ENCODE measurements around the gene MYLK3.

Gene MYLK3

GRCh38 chr16:46757339-46758050 lies 9.4 kb upstream of the MYLK3 start:
- no peak for DNase-seq (ENCODE audit: low read depth)

- no peak for DNase-seq (ENCODE audit: low read depth)
Measured at GRCh38 chr16:46756772-46757171, 8.6 kb upstream of the MYLK3 start.

DNA sequence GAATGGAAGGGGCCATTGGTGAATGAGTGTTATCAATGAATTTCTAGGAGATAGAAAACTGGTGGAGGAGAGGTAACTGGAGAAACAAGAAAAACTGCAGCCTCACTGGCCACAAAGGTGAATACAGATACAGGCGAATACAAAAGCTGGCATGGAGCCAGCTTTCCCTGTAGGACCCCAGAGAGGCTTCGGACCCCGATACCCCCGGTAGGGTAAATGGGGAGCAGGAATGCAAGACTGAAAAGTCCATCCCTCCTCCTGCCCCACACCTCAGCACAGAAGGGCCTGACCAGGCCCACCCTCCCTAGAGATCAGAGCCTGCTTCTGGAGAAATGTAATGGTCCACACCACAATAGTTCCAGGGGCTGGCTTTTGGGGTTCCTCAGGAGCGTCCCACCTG lies 4.9 kb upstream of the MYLK3 start:
- no peak for DNase-seq (ENCODE audit: low read depth)

- no peak for DNase-seq (ENCODE audit: low read depth)
Measured at GRCh38 chr16:46751381-46751780, 3.2 kb upstream of the MYLK3 start.

GRCh38 chr16:46748775-46749705 lies 896 bp upstream of the MYLK3 start:
- DNase-seq (ENCODE audit: low read depth): no peak

DNA sequence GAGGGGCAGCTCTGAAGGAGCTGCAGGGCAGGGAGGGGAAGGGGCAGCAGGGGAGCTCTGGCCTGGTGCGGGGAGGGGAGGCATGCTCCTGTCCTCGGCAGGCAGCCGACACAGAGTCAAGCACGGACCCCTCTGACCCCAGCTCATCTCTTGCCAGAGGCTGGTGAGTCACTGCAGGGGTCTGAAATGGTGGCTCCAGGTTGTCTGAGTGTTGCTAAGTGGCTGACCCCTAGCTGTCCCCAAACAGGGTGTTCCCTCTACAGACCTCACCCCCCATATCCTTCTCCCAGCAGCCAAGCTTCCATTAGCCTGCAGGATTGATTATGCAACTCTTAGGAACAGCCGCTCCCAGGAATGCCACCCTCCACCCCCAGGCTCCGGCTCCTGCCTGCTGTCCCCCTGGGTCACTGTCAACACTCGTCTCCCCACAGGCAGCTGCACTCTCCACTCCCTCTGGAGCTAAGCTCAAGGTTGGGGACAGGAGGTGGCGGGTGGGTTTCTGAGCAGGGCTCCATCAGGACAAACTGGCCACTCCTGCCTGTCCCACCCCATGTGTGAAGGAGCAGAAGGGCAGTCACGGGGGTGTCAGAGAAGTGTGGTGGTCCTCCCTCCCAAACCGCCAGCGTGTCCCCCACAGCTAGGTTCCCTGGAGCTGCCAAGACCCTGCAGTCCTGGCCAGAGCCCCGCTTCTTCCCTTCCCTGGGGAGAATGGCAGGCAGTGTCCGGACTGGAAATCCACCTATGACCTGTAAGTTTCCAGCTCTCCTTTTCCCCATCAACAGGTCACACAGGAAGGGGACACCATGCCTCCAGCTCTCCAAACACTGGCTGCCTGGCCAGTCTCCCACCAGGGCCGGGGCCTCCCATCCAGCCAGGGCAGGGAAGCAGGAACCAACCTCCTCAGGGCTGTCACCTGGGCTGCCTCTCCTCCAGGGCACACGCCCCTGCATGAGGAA lies 1.0 kb downstream of the MYLK3 start:
- no peak for DNase-seq (ENCODE audit: low read depth)

- DNase-seq (ENCODE audit: low read depth): no peak
Measured at GRCh38 chr16:46745617-46746016, 2.5 kb downstream of the MYLK3 start.

DNA sequence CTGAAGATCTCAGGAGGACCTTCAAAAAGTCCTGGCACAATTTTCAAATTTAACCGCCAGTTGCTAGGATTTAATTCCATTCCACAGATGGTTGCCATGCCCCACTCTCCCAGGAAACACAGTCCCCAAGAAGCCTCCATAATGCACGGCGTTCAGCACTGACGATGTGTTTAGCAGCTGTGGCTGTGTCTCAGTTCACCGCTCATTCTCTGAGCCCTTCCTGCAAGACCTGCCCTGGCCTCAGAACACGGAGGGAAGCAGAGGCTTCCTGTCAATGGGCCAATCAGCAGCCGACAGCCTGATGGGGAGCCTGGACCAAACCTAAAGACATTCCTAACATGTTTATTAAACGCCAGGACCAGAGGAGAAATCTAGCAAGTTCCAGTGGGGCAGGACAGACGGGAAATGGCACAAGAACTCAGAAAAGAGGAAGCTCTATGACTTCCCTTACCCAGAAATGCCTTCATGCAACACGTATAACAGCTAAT lies 4.9 kb downstream of the MYLK3 start:
- DNase-seq (ENCODE audit: low read depth): no peak

DNA sequence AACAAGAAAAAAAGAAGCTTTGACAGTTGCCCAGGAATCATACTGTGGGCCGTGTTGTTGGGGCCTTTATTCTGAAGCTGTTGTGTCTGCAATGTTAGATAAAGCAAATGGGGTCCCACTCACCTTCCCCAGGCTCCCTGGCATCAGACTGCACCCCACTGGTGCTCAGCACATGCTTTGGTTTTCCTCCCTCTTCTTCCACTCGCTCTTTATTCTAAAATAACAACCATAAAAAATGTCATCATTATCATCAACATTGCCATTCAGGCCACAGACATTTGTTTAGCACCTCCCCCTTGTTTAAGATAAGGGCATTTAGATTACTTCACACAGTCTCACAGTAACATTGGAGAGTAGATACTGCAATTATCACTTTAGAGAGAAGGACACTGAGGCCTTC lies 8.2 kb downstream of the MYLK3 start:
- DNase-seq (ENCODE audit: low read depth): no peak

- no peak for DNase-seq (ENCODE audit: low read depth)
Measured at GRCh38 chr16:46737621-46738214, 10.4 kb downstream of the MYLK3 start.

DNA sequence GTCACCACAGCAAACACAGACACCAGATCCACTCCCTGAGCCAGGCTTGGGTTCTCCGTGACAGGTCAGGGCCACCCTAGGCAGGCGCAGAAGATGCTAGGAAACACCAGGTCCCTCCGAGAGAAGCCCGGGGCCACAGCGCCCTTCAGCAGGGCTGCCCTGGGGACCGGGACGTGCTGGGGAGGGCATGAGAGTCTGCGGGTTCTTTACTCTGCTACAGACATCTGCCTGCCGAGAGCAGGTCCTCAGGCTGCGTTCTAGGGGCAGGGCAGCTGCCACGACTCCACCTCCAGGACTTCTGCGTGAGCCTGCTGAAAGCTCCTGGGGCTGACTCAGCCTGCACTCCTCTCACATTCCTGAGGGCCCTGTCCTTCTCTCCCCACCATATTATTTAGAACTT lies 11.4 kb downstream of the MYLK3 start:
- no peak for DNase-seq (ENCODE audit: low read depth)

DNA sequence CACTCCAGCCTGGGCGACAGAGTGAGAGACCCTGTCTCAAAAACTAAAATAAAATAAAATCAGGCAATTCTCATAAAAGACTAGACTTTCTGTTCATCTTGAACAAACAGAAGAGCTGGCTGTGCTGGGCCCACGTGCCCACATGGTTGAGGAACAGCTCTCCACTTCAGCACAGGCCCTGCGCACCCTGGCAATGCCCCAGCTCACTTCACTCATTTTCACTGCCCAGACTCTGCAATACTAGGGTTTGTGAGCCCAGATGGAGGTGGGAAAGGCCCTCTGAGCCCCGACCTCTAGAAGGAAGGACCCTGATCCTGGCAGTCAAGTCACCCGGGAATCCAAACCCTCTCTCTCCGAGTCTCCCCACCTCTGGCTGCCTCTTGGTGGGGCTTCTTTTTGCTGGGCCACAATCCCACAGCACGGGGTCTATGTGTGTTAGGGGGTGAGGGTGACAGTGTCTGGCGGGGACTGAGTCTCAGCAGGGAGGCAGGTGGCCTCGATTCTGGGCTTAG lies 14.8 kb downstream of the MYLK3 start:
- DNase-seq (ENCODE audit: low read depth): no peak

- no peak for DNase-seq (ENCODE audit: low read depth)
Measured at GRCh38 chr16:46732561-46732960, 15.6 kb downstream of the MYLK3 start.

DNA sequence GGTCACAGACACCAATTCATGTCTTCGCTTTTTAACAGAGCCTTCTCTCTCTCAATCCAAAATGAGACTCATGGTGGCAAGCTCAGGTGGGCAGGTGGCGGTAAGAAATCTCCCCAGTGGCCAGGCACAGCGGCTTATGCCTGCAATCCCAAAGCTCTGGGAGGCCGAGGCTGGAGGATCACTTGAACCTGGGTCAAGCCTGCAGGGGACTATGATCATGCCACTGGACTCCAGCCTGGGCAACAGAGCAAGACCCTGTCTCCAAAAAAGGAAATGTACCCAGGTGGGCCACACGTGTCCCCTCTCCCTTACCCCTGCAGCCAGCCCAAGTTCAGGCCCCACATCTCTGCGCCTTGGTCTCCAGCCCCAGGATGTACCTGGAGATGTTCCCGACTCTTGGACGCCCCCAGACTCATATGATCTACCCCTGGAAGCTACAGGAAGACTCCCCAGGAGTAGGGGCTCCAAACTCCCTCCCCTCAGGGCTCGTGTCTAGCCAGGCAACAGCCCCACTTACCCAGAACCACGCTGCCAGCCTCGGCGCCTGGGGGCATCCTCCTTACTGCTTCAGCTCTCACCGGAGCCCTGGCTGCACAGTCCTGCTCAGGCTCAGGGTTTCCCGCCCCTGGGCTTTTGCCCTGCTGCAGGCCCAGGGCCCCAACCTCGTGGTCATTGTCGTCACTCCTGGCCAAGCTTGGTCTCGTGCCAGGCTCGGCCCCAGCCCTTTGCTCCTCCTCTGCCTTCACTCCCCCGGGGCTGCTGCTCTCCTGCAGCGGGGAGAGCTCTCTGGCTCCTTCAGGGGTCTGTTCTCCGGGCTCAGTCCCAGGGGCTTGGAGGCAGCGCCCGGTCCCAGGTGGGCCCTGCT lies 16.2 kb downstream of the MYLK3 start:
- no peak for DNase-seq (ENCODE audit: low read depth)

- DNase-seq (ENCODE audit: low read depth): no peak
Measured at GRCh38 chr16:46730801-46731690, 17.1 kb downstream of the MYLK3 start.

DNA sequence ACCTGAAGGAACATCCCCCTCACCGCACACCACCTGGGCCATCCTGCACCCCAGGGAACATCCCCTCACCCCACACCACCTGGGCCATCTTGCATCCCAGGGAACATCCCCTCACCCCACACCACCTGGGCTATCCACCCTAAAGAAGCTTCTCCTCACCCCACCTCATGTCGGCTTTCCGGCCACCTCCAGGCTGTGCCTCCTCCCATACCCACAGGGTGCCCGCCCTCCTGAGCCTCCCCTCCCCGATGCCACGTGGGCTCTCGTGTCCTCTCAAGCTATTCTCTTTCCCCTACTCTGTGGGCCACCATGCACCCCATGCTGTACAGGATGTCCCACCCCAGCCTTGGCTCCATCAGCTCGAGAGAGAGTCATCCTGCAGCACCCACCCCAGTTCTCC lies 18.0 kb downstream of the MYLK3 start:
- DNase-seq (ENCODE audit: low read depth): no peak

GRCh38 chr16:46729326-46729995 lies 18.7 kb downstream of the MYLK3 start:
- DNase-seq (ENCODE audit: low read depth): no peak

GRCh38 chr16:46728806-46729205 lies 19.3 kb downstream of the MYLK3 start:
- no peak for DNase-seq (ENCODE audit: low read depth)

DNA sequence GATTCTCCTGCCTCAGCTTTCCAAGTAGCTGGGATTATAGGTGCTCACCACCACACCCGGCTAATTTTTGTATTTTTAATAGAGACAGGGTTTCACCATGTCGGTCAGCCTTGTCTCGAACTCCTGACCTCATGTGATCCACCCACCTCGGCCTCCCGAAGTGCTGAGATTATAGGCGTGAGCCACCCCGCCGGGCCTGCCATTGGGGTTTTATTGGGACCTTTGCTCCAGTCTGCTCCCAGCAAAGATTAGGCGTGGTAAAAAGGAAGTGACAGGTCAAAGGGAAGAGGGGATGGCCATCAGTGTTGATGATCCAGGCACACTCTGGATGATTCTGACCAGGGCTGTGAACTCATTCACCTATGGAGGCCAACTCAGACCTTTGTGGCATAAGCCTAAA lies 20.5 kb downstream of the MYLK3 start:
- no peak for DNase-seq (ENCODE audit: low read depth)

Measured in HS-27A (cell line).